Measurements from ENCODE around the gene GPR107. TPM values are rescaled to one million over a fixed set of nuclear protein-coding genes. Genes with fewer than 3 reads are reported as not detected.

Gene GPR107
- total and polyA plus RNA-seq, 2 experiments from 2014 or later = 10.6 to 25.6 TPM

DNA sequence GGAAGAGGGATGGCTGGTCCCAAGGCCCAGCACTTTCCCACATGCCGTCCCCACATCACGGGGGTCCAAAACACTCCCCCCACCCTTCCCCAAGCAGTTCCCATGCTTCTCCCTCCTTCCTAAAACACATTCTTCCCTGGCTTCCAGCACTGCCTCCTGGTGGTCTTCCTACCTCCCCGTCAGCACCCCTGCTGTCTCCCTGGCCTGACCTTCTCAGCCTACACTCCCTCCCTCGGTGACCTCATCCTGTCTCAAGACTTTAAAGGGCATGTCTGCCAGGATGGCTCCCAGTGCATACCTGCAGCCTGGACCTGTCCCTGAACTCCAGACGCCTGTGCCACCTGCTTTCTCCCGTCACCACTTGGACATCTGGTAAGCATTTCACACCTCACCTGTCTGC lies 114.2 kb downstream of the GPR107 start:
- H3K79me2 ChIP-seq = peaks cover 2% of the 10 kb centered on the region
- no peak overlapping the region for H2AFZ ChIP-seq
- H3K9me2 ChIP-seq (replicated peaks; ENCODE audit: insufficient read depth) = no peaks in the 10 kb centered on the region
- WGBS (ENCODE audit: low lambda C conversion rate, missing lambda C conversion rate) = 57% methylated on average over 5 of the region's 6 CpGs
- peaks cover 5% of the 10 kb centered on the region for H3K4me1 ChIP-seq (ENCODE audit: insufficient read depth)
- no peaks in the 10 kb centered on the region for H4K20me1 ChIP-seq (ENCODE audit: insufficient read depth, poor library complexity, severe bottlenecking)
- TF ChIP-seq EZH2 (IDR thresholded peaks at IDR 0.05; ENCODE audit: borderline replicate concordance) = no peak
- TF ChIP-seq, protein P1, sequence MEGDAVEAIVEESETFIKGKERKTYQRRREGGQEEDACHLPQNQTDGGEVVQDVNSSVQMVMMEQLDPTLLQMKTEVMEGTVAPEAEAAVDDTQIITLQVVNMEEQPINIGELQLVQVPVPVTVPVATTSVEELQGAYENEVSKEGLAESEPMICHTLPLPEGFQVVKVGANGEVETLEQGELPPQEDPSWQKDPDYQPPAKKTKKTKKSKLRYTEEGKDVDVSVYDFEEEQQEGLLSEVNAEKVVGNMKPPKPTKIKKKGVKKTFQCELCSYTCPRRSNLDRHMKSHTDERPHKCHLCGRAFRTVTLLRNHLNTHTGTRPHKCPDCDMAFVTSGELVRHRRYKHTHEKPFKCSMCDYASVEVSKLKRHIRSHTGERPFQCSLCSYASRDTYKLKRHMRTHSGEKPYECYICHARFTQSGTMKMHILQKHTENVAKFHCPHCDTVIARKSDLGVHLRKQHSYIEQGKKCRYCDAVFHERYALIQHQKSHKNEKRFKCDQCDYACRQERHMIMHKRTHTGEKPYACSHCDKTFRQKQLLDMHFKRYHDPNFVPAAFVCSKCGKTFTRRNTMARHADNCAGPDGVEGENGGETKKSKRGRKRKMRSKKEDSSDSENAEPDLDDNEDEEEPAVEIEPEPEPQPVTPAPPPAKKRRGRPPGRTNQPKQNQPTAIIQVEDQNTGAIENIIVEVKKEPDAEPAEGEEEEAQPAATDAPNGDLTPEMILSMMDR (IDR thresholded peaks at IDR 0.05; ENCODE audit: poor library complexity) = no peak
- no peak for TF ChIP-seq EZH2phosphoT487 (IDR thresholded peaks at IDR 0.05; ENCODE audit: low read depth, severe bottlenecking, unreplicated experiment)
- no peak overlapping the region for H3K4me2 ChIP-seq
- no peak overlapping the region for H3K27ac ChIP-seq
- no peaks in the 10 kb centered on the region for H3K36me3 ChIP-seq (replicated peaks; ENCODE audit: insufficient read depth, low read depth)
- DNase-seq (ENCODE audit: low spot score) = peak; percentile 3
- no peak overlapping the region for H3K4me3 ChIP-seq
- H3K27me3 ChIP-seq = no peaks in the 10 kb centered on the region
- H3K9me3 ChIP-seq (ENCODE audit: low read depth) = no peaks in the 10 kb centered on the region

DNA sequence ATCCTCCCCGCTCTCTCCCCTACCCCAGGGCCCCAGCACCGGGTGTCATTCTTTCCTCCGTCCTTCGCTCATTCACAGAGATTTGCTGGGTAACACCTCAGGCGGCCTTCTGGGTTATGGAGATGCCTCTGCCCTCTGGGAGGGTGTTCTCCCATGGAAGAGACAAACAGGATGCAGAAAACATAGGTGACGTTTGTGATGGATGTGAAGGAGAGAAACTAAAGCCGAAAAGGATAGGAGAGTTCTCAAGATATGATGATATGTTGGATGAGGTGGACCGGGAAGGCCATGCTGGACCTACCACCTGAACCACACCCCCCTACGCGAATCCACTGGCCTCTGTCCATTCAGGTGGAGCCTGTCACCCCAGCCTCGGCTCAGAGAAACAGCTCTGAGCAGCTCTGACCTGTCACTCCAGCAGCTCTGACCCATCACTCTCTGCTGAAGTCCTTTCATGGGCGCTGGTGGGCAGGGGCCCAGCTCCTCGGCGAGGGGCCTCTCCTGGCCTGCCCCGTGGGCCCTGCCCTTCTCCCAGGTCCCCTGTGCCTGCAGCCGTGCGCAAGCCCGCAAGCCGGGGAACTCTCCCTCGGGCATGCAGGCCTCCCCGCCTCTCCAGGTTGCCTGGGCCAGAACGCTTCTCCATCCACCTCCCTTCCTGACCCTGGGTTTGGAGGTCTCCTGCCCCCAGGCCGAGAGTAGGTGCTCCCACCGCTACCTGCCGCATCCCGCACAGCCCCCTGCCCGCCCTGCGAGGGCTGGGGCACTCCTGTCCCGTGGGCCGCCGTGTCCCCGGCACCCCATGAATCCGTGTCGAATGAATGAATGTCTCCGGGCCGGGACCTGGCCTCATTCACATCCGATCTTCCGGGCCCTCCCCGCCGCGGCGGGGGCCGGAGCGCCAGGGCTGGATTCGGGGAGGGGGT lies 117.8 kb downstream of the GPR107 start:
- DNase-seq (ENCODE audit: low spot score) = no peak
- TF ChIP-seq EZH2 (IDR thresholded peaks at IDR 0.05; ENCODE audit: borderline replicate concordance) (no peak), EZH2phosphoT487 (IDR thresholded peaks at IDR 0.05; ENCODE audit: low read depth, severe bottlenecking, unreplicated experiment) (no peak)
- TF ChIP-seq, protein P1 (IDR thresholded peaks at IDR 0.05; ENCODE audit: poor library complexity) = no peak
- H3K4me1 ChIP-seq (ENCODE audit: insufficient read depth) = peaks cover 10% of the 10 kb centered on the region
- H3K4me3 ChIP-seq = peak overlapping the region; percentile 52
- no peak overlapping the region for H3K27ac ChIP-seq
- H3K9me3 ChIP-seq (ENCODE audit: low read depth) = no peaks in the 10 kb centered on the region
- no peaks in the 10 kb centered on the region for H3K27me3 ChIP-seq
- WGBS (ENCODE audit: low lambda C conversion rate, missing lambda C conversion rate) = 44% methylated on average over 21 of the region's 45 CpGs
- peak overlapping the region; percentile 84 for H2AFZ ChIP-seq
- peak overlapping the region; percentile 96 for H3K4me2 ChIP-seq
- H3K36me3 ChIP-seq (replicated peaks; ENCODE audit: insufficient read depth, low read depth) = no peaks in the 10 kb centered on the region
- H3K9me2 ChIP-seq (replicated peaks; ENCODE audit: insufficient read depth) = no peaks in the 10 kb centered on the region
- H4K20me1 ChIP-seq (ENCODE audit: insufficient read depth, poor library complexity, severe bottlenecking) = no peaks in the 10 kb centered on the region
- H3K79me2 ChIP-seq = peaks cover 27% of the 10 kb centered on the region

DNA sequence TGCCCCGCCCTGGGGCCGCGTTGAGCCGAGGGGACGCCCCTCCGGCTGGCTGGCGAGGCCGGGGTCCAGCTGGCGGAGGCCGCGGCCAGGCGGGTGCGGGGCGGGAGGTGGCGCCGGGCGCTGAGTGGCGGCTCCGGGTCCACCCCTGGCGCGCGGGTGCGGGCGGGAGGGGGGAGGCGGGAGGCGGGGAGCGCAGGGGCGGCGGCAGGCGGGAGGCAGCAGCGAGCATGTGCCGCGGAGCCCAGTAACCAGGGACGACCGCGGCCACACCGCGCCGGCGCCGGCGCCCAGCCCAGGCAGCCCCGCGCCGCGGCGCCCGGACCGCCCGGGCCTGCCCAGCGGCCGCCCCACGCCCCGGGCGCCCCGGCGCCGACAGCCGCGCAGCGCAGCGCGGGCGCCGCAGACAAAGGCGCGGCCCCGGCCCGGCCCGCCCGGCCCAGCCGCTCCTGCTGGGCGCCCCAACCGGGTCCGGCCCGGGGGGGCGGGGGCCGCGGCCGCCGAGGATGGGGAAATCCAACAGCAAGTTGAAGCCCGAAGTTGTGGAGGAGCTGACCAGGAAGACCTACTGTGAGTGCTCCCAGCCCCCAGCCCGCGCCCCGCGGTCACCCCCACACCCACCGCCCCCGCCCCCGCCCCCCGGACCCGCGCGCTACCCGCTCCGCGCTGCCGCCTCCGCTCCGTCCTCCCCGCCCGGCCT lies 118.6 kb downstream of the GPR107 start, which contains the start of gene NCS1:
Gene NCS1 (plus strand): TSS at position 244 of the 697 bp plus-strand sequence. CDS start 260 bp downstream, at position 504.
- TF ChIP-seq EZH2phosphoT487 (IDR thresholded peaks at IDR 0.05; ENCODE audit: low read depth, severe bottlenecking, unreplicated experiment) (no peak), EZH2 (IDR thresholded peaks at IDR 0.05; ENCODE audit: borderline replicate concordance) (no peak)
- TF ChIP-seq, protein P1 (IDR thresholded peaks at IDR 0.05; ENCODE audit: poor library complexity) = no peak
- H4K20me1 ChIP-seq (ENCODE audit: insufficient read depth, poor library complexity, severe bottlenecking) = no peaks in the 10 kb centered on the region
- no peak within 1 kb of the TSS for H3K27ac ChIP-seq
- H3K4me1 ChIP-seq (ENCODE audit: insufficient read depth) = peaks cover 10% of the 10 kb centered on the region
- H3K36me3 ChIP-seq (replicated peaks; ENCODE audit: insufficient read depth, low read depth) = no peaks in the 10 kb centered on the region
- no peaks in the 10 kb centered on the region for H3K27me3 ChIP-seq
- peak within 1 kb of the TSS; percentile 99 for H3K4me2 ChIP-seq
- peak; percentile 91 for DNase-seq (ENCODE audit: low spot score)
- no peaks in the 10 kb centered on the region for H3K9me3 ChIP-seq (ENCODE audit: low read depth)
- 0% methylated on average over 10 of the region's 101 CpGs for WGBS (ENCODE audit: low lambda C conversion rate, missing lambda C conversion rate)
- peak within 1 kb of the TSS; percentile 84 for H2AFZ ChIP-seq
- no peaks in the 10 kb centered on the region for H3K9me2 ChIP-seq (replicated peaks; ENCODE audit: insufficient read depth)
- H3K79me2 ChIP-seq = peaks cover 30% of the 10 kb centered on the region
- peak within 1 kb of the TSS; percentile 52 for H3K4me3 ChIP-seq

Measured in hepatocyte (in vitro differentiated cells).